NCI-H2227 (cell line): Measurements from ENCODE around the gene ANGPTL1.

Source experiments
- DNase-seq: peaks from one replicate; lab custom pipeline; 2025; ENCODE audit not compliant: unreplicated experiment; lab: John Stamatoyannopoulos, UW

The ANGPTL1 gene

DNA sequence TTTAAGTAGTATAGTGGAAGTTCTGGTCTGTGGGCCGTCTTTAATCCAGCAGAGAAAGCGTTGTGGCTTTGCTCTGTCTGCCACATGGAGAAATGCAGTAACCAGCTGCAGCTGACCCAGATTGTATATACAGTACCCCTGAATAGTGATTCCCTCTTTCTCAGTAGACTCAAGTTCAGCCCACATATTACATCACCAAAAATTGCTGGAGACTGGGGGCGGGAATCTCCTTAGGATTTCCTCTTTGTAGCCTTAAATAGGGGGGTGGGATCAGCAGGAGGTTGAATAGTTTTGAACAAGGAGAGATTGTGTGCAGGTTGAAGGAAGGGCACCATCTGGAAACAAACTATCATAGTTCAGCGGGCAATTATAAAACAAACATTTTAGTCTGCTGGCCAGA is at the start of gene ANGPTL1:
ANGPTL1 (minus strand) TSS at position 134 of the 400 bp plus-strand sequence. CDS start 5,301 bp downstream, outside the sequence.
- peak; percentile 77 for DNase-seq

GRCh38 chr1:178919581-178919980 is 48.7 kb upstream of the ANGPTL1 start:
- DNase-seq = no peak

- DNase-seq = no peak
Measured at GRCh38 chr1:178918955-178919354, 48.1 kb upstream of the ANGPTL1 start.

GRCh38 chr1:178918308-178918707 is 47.4 kb upstream of the ANGPTL1 start:
- DNase-seq = no peak

DNA sequence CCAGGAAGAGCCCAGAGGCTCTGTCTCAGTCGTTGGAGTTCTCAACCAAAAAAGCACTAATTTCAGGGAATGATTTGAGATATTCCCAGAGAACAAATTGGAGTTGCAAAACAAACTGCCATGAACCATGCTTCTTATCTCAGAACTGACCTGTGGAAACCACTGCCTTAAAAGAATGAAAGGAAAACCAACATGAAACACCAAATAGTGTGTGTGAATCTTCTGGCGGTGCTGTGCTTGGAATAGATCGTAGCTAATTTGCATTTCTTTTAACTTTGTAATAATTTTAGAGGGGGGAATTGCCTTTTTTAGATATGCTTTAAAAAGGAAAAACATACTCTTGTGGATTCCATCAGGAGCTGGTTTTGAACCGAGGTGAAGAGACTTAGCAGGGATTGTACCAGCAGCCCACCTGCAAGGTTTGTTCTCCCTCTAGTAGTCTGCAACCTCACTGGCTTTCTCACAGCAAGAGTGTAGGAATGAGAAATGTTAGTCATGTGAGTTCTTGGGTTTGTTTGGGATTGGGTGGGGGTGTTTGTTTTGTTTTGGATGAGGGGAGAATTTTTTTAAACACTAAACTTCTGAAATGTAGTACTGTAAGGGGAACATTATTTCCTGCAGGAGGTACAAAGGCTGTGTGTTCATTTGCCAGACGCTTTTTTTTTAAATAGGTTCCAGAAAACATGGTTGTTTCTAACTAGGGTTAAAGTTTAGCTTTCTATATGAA is 45.7 kb upstream of the ANGPTL1 start:
- no peak for DNase-seq

DNA sequence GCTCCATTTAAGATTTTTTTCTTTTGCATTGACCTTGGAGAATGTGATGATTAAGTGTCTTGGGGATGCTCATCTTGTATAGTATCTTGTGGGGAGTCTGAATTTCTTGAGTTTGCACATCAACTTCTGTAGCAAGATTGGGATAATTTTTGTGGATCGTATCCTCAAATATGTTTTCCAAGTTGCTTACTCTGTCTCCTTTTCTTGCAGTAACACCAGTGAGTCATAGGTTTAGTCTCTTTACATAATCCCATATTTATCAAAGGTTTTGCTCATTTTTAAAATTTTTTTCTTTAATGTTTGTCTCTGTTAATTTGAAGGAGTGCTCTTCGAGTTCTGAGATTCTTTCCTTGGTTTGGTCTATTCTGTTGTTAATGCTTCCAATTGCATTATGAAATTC is 41.7 kb upstream of the ANGPTL1 start:
- no peak for DNase-seq

DNA sequence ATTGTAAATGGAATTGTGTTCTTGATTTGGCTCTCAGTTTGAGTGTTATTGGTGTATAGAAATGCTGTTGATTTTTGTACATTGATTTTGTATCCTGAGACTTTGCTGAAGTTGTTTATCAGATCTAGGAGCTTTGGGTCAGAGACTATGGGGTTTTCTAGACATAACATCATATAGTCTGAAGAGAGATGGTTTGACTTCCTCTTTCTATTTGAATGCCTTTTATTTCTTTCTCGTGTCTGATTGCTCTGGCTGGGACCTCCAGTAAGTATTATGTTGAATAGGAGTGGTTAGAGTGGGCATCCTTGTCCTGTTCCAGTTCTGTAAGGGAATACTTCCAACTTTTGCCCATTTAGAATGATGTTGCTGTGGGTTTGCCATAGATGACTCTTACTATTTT is 39.1 kb upstream of the ANGPTL1 start:
- DNase-seq = no peak

- no peak for DNase-seq
Measured at GRCh38 chr1:178908358-178908757, 37.5 kb upstream of the ANGPTL1 start.

- DNase-seq = no peak
Measured at GRCh38 chr1:178901482-178902125, 30.7 kb upstream of the ANGPTL1 start.

DNA sequence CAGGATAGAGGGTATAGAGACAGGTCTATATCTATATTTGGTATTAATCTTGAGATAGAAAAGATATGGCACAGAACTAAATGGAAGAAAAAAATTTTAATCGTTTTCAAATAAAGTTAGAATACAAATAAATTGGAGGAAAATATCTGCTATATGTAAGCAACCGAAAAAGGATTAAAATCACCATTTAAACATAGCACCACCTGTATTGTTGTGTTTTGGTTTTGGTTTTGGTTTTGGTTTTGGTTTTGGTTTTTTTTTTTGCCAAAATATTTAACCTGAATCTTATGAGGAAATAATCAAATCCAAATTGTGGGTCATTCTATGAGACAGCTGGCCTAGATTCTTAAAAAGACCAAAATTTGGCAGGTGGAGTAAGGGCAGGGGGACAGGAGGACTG is 28.5 kb upstream of the ANGPTL1 start:
- DNase-seq = no peak

- DNase-seq = no peak
Measured at GRCh38 chr1:178898401-178898800, 27.5 kb upstream of the ANGPTL1 start.

GRCh38 chr1:178895928-178896327 is 25.1 kb upstream of the ANGPTL1 start:
- no peak for DNase-seq

- DNase-seq = no peak
Measured at GRCh38 chr1:178886551-178886950, 15.7 kb upstream of the ANGPTL1 start.

DNA sequence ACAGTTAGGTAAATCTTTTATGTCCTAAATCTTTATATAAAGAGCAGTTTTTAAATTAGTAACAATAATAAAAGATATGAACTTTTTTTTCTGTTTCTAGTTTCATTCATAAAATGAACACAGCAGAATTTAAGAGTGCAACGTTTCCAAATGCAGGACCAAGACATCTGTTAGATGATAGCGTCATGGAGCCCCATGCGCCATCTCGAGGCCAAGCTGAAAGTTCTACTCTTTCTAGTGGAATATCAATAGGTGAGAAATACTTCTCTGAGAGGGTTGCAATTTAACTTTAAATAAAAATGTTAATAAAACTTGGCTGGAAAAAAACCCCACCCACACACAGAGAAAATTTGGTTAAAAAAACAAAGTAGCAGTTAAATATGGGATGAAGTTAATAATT is 15.0 kb upstream of the ANGPTL1 start:
- peak; percentile 12 for DNase-seq

DNA sequence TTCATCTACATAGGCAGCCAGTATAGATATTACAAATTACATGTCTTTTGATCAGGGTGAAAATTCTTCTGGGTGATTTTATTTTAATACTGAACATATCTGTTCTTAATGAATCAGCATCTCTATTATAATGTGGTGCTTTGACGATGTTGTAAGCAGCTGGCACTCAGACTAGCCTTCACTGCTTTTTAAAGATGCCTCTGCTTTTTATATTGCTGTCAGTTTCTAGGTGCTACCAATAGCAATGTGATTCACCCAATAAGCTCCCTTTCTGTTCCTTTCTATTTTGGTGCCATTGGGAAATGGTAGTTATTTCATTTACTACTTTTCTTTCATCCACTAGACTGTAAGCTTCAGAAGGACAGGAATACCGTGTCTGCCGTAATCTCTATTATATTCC is 11.1 kb upstream of the ANGPTL1 start:
- DNase-seq = no peak

DNA sequence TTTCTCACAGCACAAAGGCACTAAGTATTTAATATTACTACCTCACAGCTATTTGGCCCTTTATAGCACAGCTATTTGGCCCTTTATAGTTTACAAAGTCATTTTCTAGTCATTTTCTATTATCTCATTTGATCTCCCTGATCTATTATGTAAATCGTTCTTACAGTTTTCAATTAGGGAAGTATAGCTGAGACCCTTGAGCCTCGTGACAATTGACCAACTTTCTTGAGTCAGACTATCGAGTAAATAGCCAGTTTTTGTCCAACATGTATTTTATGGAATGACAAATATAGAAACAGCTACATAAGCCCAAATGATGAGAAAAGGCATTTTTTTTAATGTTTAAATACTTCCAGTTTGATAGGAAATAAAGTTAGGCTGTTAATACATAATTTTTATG is 7.0 kb upstream of the ANGPTL1 start:
- DNase-seq = no peak

GRCh38 chr1:178875936-178876335 is 5.1 kb upstream of the ANGPTL1 start:
- DNase-seq = no peak

DNA sequence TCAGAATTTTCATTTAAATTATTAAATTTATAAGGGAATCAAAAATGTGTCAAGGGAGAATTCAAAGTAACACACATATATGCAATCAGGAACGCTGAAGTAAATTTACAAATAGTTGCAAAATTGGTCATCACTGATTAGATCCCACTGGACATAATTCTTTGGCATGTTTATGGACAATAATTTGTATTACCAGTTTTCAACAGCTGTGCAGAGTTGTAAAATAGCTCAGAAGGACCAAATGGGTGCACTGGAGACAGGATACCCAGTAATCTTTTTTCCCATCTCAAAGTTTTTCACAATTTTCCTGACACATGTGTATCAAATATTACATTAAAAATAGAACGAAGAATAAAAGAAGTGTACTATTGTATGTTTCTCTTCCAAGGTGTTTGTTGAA is 4.1 kb upstream of the ANGPTL1 start:
- DNase-seq = no peak

DNA sequence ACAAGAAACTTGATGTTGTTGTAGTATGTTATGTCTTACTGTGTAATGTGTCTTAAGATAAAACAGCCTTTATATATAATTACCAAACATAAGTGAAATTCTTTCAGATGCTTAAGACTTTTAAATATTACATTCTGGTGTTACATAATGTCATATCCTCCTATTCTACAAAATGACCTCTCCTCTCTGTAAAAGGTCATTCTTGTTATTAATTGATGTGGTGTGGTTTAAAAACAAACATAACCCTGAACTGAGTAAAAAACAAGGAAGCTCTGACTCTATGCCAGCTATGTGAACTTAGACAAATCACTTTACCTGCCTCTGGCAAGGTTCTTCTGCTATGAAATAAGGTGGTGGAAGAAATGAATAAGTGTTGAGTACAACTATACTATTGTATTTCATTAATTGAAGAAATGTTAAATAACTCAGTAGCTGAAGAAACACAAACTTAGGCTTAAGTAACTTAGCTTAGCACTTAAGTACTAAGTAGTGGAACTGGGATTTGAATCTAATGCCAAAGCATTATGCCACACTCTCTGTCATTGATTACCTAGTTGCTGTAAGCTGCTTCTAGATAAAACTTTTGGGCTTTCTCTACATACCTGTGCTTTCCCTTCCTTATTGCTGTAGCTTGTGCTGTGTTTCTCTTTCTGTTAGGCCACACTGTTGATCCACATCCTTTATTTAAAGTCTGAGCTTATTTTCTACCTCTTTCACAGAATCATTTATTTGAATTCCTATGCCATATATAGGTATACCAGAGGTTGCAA is 859 bp upstream of the ANGPTL1 start:
- no peak for DNase-seq

- DNase-seq = no peak
Measured at GRCh38 chr1:178870221-178870620, 656 bp downstream of the ANGPTL1 start.

GRCh38 chr1:178869119-178869697 is 1.7 kb downstream of the ANGPTL1 start:
- no peak for DNase-seq

DNA sequence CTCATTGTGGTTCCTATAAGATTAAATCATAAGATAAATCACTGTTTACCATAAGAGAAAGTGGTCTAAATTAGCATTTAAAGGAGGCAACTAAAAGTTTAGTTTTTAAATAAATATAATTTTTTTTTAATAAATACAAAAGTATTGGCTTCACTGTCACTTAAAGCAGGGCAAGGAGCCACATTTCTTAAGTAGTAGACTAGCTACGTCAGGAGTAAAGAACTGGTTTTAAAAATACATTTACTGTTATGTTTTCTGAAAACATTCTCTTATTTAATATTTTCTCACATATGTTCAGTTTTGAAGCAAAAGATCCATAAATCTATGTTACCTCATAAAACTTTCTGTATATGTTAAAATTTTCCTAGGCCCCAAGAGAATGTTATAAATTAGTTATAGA is 2.2 kb downstream of the ANGPTL1 start:
- no peak for DNase-seq
